Neural cell (in vitro differentiated cells): ENCODE measurements around the gene SPTA1.

ENCODE experiments used
- EP300 ChIP-seq: fragments of 450-650 bp; conservative IDR thresholded peaks from 2 replicates; pipeline ENCODE4 v1.6.1; 2014; ENCODE audit warnings: antibody characterized with exemption, mild to moderate bottlenecking, moderate library complexity; ENCODE audit not compliant: poor library complexity, severe bottlenecking
- TF ChIP-seq, protein P1 (sequence below): fragments of 450-650 bp; IDR thresholded peaks from 2 replicates; pipeline ENCODE4 v1.5.1; 2014; ENCODE audit warnings: antibody characterized with exemption, mild to moderate bottlenecking, moderate library complexity; ENCODE audit not compliant: poor library complexity, severe bottlenecking

DNA sequence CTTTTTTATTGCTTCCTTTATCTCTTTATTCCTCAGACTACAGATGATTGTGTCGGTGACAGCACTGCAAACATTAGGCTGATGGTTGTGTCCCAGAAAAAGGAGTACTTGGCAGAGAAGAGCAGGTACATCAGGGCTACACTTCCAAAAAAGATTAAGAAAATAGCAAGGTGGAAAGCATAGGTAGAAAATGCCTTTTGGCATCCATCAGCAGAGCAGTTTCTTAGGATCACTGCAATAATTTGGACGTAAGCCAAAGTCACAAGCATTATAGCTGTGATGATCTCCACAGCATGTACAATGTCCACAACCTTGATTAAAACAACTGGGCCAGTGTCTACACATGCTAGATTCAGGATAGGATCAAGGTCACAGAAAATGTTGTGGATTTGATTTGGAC, 8.1 kb upstream of the SPTA1 start:
- TF ChIP-seq, protein P1, sequence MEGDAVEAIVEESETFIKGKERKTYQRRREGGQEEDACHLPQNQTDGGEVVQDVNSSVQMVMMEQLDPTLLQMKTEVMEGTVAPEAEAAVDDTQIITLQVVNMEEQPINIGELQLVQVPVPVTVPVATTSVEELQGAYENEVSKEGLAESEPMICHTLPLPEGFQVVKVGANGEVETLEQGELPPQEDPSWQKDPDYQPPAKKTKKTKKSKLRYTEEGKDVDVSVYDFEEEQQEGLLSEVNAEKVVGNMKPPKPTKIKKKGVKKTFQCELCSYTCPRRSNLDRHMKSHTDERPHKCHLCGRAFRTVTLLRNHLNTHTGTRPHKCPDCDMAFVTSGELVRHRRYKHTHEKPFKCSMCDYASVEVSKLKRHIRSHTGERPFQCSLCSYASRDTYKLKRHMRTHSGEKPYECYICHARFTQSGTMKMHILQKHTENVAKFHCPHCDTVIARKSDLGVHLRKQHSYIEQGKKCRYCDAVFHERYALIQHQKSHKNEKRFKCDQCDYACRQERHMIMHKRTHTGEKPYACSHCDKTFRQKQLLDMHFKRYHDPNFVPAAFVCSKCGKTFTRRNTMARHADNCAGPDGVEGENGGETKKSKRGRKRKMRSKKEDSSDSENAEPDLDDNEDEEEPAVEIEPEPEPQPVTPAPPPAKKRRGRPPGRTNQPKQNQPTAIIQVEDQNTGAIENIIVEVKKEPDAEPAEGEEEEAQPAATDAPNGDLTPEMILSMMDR: no peak
- no peak for TF ChIP-seq EP300
